Spleen (tissue), 11 donors: ENCODE measurements around the gene TGM3. TPM values are rescaled to one million over a fixed set of nuclear protein-coding genes. Genes with fewer than 3 reads are reported as not detected.

Experiments
- DNase-seq: peaks from one replicate; pipeline ENCODE4 v3.0.0-alpha.2; 2020
- H3K27ac ChIP-seq, 8 donors: fragments of 200-600 bp; sonication (generic) in 7 of 8; 1 replicate in 4 of 8; 2 replicates in 4 of 8; pipeline versions ENCODE4 v1.5.0 to v1.8.0; 2016 to 2021; ENCODE audit warnings: inconsistent platforms in 4 of 8, mild to moderate bottlenecking in 4 of 8, moderate library complexity in 1 of 8
- H3K27me3 ChIP-seq, 7 donors: fragments of 200-600 bp; sonication (generic) in 6 of 7; replicated peaks in 1 of 7; 1 replicate in 4 of 7; 2 replicates in 3 of 7; pipeline versions ENCODE4 v1.5.0 to v1.8.0; 2016 to 2021; ENCODE audit warnings: inconsistent platforms in 3 of 7, mild to moderate bottlenecking in 1 of 7
- H3K36me3 ChIP-seq, 6 donors: fragments of 200-600 bp; sonication (generic) in 5 of 6; 1 replicate in 4 of 6; 2 replicates in 2 of 6; pipeline versions ENCODE4 v1.5.0 to v1.8.0; 2016 to 2021; ENCODE audit warnings: inconsistent platforms in 2 of 6
- H3K4me1 ChIP-seq, 6 donors: fragments of 200-600 bp; sonication (generic) in 5 of 6; 1 replicate in 3 of 6; 2 replicates in 3 of 6; pipeline versions ENCODE4 v1.5.0 to v1.8.0; 2016 to 2021; ENCODE audit warnings: inconsistent platforms in 3 of 6
- H3K4me3 ChIP-seq, 8 donors: fragments of 200-600 bp; sonication (generic) in 7 of 8; 1 replicate in 4 of 8; 2 replicates in 4 of 8; pipeline versions ENCODE4 v1.5.0 to v1.8.0; 2016 to 2021; ENCODE audit warnings: inconsistent platforms in 4 of 8, mild to moderate bottlenecking in 4 of 8, moderate library complexity in 2 of 8
- H3K9me3 ChIP-seq, 8 donors: fragments of 200-600 bp; sonication (generic) in 7 of 8; 1 replicate in 4 of 8; 2 replicates in 4 of 8; pipeline versions ENCODE4 v1.5.0 to v1.8.0; 2016 to 2021; ENCODE audit warnings: inconsistent platforms in 4 of 8
- CTCF ChIP-seq, 11 experiments: fragments of 200-600 bp in 7 of 11; fragments of 450-650 bp in 4 of 11; sonication (generic) in 4 of 11; IDR thresholded peaks in 8 of 11; conservative IDR thresholded peaks in 3 of 11; 1 replicate in 7 of 11; 2 replicates in 4 of 11; pipeline versions ENCODE4 v1.4.0 to v1.8.0; 2016 to 2021; ENCODE audit warnings: antibody characterized with exemption in 11 of 11, inconsistent platforms in 4 of 11, mild to moderate bottlenecking in 1 of 11
- POLR2A ChIP-seq, 3 donors: fragments of 450-650 bp; IDR thresholded peaks; one replicate each; pipeline ENCODE4 v1.5.1; 2017; ENCODE audit warnings: antibody characterized with exemption in 3 of 3, mild to moderate bottlenecking in 1 of 3
- POLR2AphosphoS5 ChIP-seq, 3 donors: sonication (generic); formaldehyde crosslinking; IDR thresholded peaks; one replicate each; pipeline ENCODE4 v1.5.1; 2017; ENCODE audit warnings: antibody characterized with exemption in 3 of 3
- WGBS, 5 donors: extraction: QIAGEN DNeasy Blood & Tissue Kit in 3 of 5; methylation state at CpG; one replicate each; pipeline versions ENCODE4 v1.1.5 to v1.1.7; 2013 to 2018; 5-methylcytosine and 5-hydroxymethylcytosine counted together
- intact Hi-C: fragments of 100-400 bp; cut with DNase I; formaldehyde crosslinking; loops from one replicate; pipeline ENCODE4 v1.15.0; 2023; ENCODE audit warnings: low total_unique reads
- polyA plus RNA-seq, 3 donors: library from polyadenylated mRNA; stranded (reverse); fragments of 200-250 nt; gene quantifications; one replicate each; pipeline ENCODE4 v1.2.1, GENCODE V29; 2013
- total RNA-seq, 7 donors: library from RNA; depleted of rRNA in 3 of 7; stranded (reverse); fragments of >200 nt in 3 of 7; fragmentation: NEBNext Ultra II Directional in 4 of 7; extraction: Animal tissue kit (Norgen Biotek cat#: 25700) in 4 of 7; gene quantifications; one replicate each; pipeline versions ENCODE4 v1.1.0 to v1.2.1, GENCODE V29; 2016 to 2021
- donor health status: healthy with polysubstance abuse.
- donor health status: DM: no; HTN: no; CAD: no; lungs with moderate emphysema.
- donor health status: DM: no; HTN: no; CAD: no.
- donor health status: Bipolar disorder and iron deficiency.
- donor health status: healthy.
- donor health status: DM: no; HTN: no; CAD: no.
- donor health status: DM: yes; HTN: yes; CAD: no.

TGM3 gene
- total and polyA plus RNA-seq, 10 donors = 0.09 to 0.64 (median 0.43) TPM; not detected in 3

- intact Hi-C loops = no loop called here
- no peak for DNase-seq
- Histone ChIP-seq H3K4me3 (no peak overlapping the region), H3K36me3 (no peaks in the 10 kb centered on the region), H3K9me3 (peaks cover 0 to 10% (median 4%) of the 10 kb centered on the region in 8 donors), H3K27ac (no peak overlapping the region), H3K4me1 (no peaks in the 10 kb centered on the region), H3K27me3 (peaks cover 0 to 16% (median 0%) of the 10 kb centered on the region in 7 donors)
- 88 to 100% (median 96%) methylated on average over 2 of the region's 2 CpGs for WGBS, 5 donors
- no peak for TF ChIP-seq POLR2AphosphoS5 (IDR thresholded peaks at IDR 0.05)
- TF ChIP-seq CTCF (IDR thresholded peaks at IDR 0.05 in 8 of 11, conservative IDR thresholded peaks at IDR 0.05 in 3 of 11) = no peak
- TF ChIP-seq POLR2A (IDR thresholded peaks at IDR 0.05) = no peak
Measured at GRCh38 chr20:2323051-2323450, 27.2 kb downstream of the TGM3 start.

GRCh38 chr20:2326046-2326445, 30.2 kb downstream of the TGM3 start:
- no peak for DNase-seq
- H3K4me1 ChIP-seq = peaks cover 0 to 6% (median 0%) of the 10 kb centered on the region in 6 donors
- intact Hi-C loops = no loop called here
- H3K36me3 ChIP-seq = no peaks in the 10 kb centered on the region
- peaks cover 0 to 16% (median 0%) of the 10 kb centered on the region in 7 donors for H3K27me3 ChIP-seq
- no peak overlapping the region for H3K27ac ChIP-seq
- WGBS, 5 donors = 44 to 78% (median 60%) methylated on average over 2 of the region's 2 CpGs
- no peak overlapping the region for H3K4me3 ChIP-seq
- no peaks in the 10 kb centered on the region for H3K9me3 ChIP-seq
- TF ChIP-seq POLR2AphosphoS5 (IDR thresholded peaks at IDR 0.05) = no peak
- no peak for TF ChIP-seq CTCF (IDR thresholded peaks at IDR 0.05 in 8 of 11, conservative IDR thresholded peaks at IDR 0.05 in 3 of 11)
- no peak for TF ChIP-seq POLR2A (IDR thresholded peaks at IDR 0.05)

GRCh38 chr20:2327620-2328555, 32.1 kb downstream of the TGM3 start:
- Histone ChIP-seq H3K36me3 (no peaks in the 10 kb centered on the region), H3K27me3 (peaks cover 0 to 16% (median 0%) of the 10 kb centered on the region in 7 donors), H3K9me3 (no peaks in the 10 kb centered on the region), H3K4me3 (no peak overlapping the region), H3K27ac (no peak overlapping the region), H3K4me1 (peaks cover 0 to 6% (median 0%) of the 10 kb centered on the region in 6 donors)
- TF ChIP-seq POLR2A (IDR thresholded peaks at IDR 0.05) = no peak
- DNase-seq = no peak
- 89 to 95% (median 92%) methylated on average over 22 to 30 of the region's 30 CpGs for WGBS, 5 donors
- intact Hi-C loops = no loop called here

DNA sequence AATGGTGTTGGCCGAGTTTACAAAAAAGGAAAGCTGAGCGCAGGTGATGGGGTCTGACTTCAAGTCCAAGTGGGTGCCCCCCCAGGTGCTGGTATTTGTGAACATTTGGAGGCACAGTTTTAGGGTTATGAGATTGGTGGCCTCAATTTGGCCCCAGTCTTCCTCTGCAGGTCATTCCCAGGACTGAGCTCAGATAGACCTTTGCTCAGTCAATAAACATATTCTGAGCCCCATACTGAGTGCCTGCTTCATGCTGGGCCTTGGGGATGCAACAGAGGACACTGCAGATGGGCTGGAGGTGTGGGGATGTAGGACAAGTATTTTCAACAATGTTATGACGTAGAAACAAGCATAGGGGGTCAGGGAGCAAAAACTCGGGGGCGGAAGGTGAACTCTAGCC, 33.5 kb downstream of the TGM3 start:
- intact Hi-C loops = no loop called here
- Histone ChIP-seq H3K27me3 (peaks cover 0 to 18% (median 0%) of the 10 kb centered on the region in 7 donors), H3K36me3 (no peaks in the 10 kb centered on the region), H3K9me3 (no peaks in the 10 kb centered on the region), H3K4me3 (peak overlapping the region in 1 of 8 donors; percentile 17), H3K27ac (peak overlapping the region in 1 of 8 donors; percentile 67), H3K4me1 (peaks cover 0 to 6% (median 0%) of the 10 kb centered on the region in 6 donors)
- no peak for DNase-seq
- no peak for TF ChIP-seq POLR2A (IDR thresholded peaks at IDR 0.05)
- TF ChIP-seq CTCF (IDR thresholded peaks at IDR 0.05 in 8 of 11, conservative IDR thresholded peaks at IDR 0.05 in 3 of 11) = no peak
- TF ChIP-seq POLR2AphosphoS5 (IDR thresholded peaks at IDR 0.05) = no peak
- WGBS, 5 donors = 81 to 91% (median 84%) methylated on average over 5 of the region's 5 CpGs
